Transverse colon (tissue), 4 donors: ENCODE measurements around the gene CLTC.

ENCODE experiments used
- POLR2A ChIP-seq: fragments of 450-650 bp; IDR thresholded peaks from one replicate; pipeline ENCODE4 v1.6.1; 2016; ENCODE audit warnings: antibody characterized with exemption, mild to moderate bottlenecking, moderate library complexity
- POLR2AphosphoS5 ChIP-seq, 3 donors: sonication (generic); formaldehyde crosslinking; IDR thresholded peaks; one replicate each; pipeline ENCODE4 v1.6.1; 2016; ENCODE audit warnings: antibody characterized with exemption in 3 of 3
- TF ChIP-seq, protein P1 (sequence below), 5 experiments: fragments of 200-600 bp in 3 of 5; fragments of 450-650 bp in 2 of 5; sonication (generic) in 3 of 5; IDR thresholded peaks; 1 replicate in 2 of 5; 2 replicates in 3 of 5; pipeline ENCODE4 v1.5.1; 2016 to 2017; ENCODE audit warnings: antibody characterized with exemption in 5 of 5, inconsistent platforms in 3 of 5, mild to moderate bottlenecking in 2 of 5, moderate library complexity in 1 of 5

DNA sequence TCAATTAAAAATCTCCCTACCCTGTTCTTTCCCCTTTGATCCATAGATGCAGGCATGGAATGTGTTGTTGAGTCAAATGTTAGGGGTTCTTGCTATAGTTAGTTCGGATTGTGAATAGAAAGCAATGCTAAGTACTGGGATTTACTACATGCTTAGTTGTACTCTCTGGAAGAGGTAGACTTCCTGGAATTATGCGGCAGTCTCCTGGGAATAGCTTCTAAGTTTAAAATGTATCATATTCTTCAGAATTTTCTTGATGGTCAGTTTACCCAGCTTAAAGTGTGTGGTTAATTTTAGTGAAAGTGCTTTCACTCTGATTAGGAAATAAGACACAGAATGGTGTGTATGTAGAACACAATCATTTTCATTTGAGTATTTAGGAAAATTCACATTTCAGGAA, 3.5 kb downstream of the CLTC start:
- no peak for TF ChIP-seq POLR2A
- TF ChIP-seq POLR2AphosphoS5 (IDR thresholded peaks at IDR 0.05), result no peak
- TF ChIP-seq, protein P1, sequence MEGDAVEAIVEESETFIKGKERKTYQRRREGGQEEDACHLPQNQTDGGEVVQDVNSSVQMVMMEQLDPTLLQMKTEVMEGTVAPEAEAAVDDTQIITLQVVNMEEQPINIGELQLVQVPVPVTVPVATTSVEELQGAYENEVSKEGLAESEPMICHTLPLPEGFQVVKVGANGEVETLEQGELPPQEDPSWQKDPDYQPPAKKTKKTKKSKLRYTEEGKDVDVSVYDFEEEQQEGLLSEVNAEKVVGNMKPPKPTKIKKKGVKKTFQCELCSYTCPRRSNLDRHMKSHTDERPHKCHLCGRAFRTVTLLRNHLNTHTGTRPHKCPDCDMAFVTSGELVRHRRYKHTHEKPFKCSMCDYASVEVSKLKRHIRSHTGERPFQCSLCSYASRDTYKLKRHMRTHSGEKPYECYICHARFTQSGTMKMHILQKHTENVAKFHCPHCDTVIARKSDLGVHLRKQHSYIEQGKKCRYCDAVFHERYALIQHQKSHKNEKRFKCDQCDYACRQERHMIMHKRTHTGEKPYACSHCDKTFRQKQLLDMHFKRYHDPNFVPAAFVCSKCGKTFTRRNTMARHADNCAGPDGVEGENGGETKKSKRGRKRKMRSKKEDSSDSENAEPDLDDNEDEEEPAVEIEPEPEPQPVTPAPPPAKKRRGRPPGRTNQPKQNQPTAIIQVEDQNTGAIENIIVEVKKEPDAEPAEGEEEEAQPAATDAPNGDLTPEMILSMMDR (IDR thresholded peaks at IDR 0.05), result no peak
